Glutamatergic neuron (in vitro differentiated cells): ENCODE results near the gene CDH3. TPM values are rescaled to one million over a fixed set of nuclear protein-coding genes. Genes with fewer than 3 reads are reported as not detected.

Source experiments
- DNase-seq: peaks from one replicate; pipeline ENCODE4 v3.0.0; 2022
- H3K27ac Mint-ChIP-seq: one replicate; pipeline ENCODE4 v1.8.0; 2020; ENCODE audit warnings: mild to moderate bottlenecking, mixed read lengths, inconsistent platforms; ENCODE audit not compliant: unreplicated experiment
- H3K27me3 Mint-ChIP-seq: one replicate; pipeline ENCODE4 v1.8.0; 2020; ENCODE audit warnings: mild to moderate bottlenecking, moderate library complexity, mixed read lengths, inconsistent platforms; ENCODE audit not compliant: unreplicated experiment
- H3K36me3 Mint-ChIP-seq: one replicate; pipeline ENCODE4 v1.8.0; 2020; ENCODE audit warnings: mild to moderate bottlenecking, mixed read lengths, inconsistent platforms; ENCODE audit not compliant: unreplicated experiment
- H3K4me1 Mint-ChIP-seq: one replicate; pipeline ENCODE4 v1.8.0; 2020; ENCODE audit warnings: mild to moderate bottlenecking, low read depth, mixed read lengths, inconsistent platforms; ENCODE audit not compliant: unreplicated experiment
- H3K4me3 Mint-ChIP-seq: one replicate; pipeline ENCODE4 v1.8.0; 2020; ENCODE audit warnings: mild to moderate bottlenecking, mixed read lengths, inconsistent platforms; ENCODE audit not compliant: unreplicated experiment
- H3K9me3 Mint-ChIP-seq: one replicate; pipeline ENCODE4 v1.8.0; 2020; ENCODE audit warnings: mild to moderate bottlenecking, moderate library complexity, mixed read lengths, inconsistent platforms; ENCODE audit not compliant: unreplicated experiment
- CTCF ChIP-seq: fragments of 200-600 bp; sonication (generic); IDR thresholded peaks from one replicate; pipeline ENCODE4 v1.5.0; 2021; ENCODE audit not compliant: partially characterized antibody, unreplicated experiment
- total RNA-seq: library from RNA; stranded (reverse); fragmentation: NEBNext Ultra II Directional; extraction: Animal tissue kit (Norgen Biotek cat#: 25700); gene quantifications from one replicate; pipeline ENCODE4 v1.2.1, GENCODE V29; 2021; ENCODE audit not compliant: unreplicated experiment

The CDH3 gene
- total RNA-seq, 1 donor from 2014 or later: 1.3 TPM

GRCh38 chr16:68734782-68735181 is 89.7 kb downstream of the CDH3 start:
- Mint-ChIP-seq H3K9me3 (no peaks in the 10 kb centered on the region), H3K36me3 (no peaks in the 10 kb centered on the region), H3K27me3 (peaks cover 7% of the 10 kb centered on the region), H3K27ac (no peak overlapping the region), H3K4me1 (peaks cover 2% of the 10 kb centered on the region), H3K4me3 (no peak overlapping the region)
- no peak for TF ChIP-seq CTCF
- no peak for DNase-seq

- Mint-ChIP-seq H3K27me3 (peaks cover 7% of the 10 kb centered on the region), H3K27ac (no peak overlapping the region)
Measured at GRCh38 chr16:68736561-68736960, 91.5 kb downstream of the CDH3 start.

GRCh38 chr16:68737046-68737729 is 92.1 kb downstream of the CDH3 start, which contains the start of gene CDH1:
Gene CDH1 (plus strand): TSS chr16:68737292. CDS start chr16:68737416, 124 bp downstream.
- H3K27ac Mint-ChIP-seq: no peak within 1 kb of the TSS
- H3K9me3 Mint-ChIP-seq: no peaks in the 10 kb centered on the region
- no peaks in the 10 kb centered on the region for H3K36me3 Mint-ChIP-seq
- peak within 1 kb of the TSS; percentile 87 for H3K4me3 Mint-ChIP-seq
- peak; percentile 43 for DNase-seq
- H3K4me1 Mint-ChIP-seq: peaks cover 2% of the 10 kb centered on the region
- no peak for TF ChIP-seq CTCF
- peaks cover 7% of the 10 kb centered on the region for H3K27me3 Mint-ChIP-seq

More at GRCh38 chr16:68736561-68736960, 91.5 kb downstream of the CDH3 start:
- Mint-ChIP-seq H3K4me1 (peaks cover 2% of the 10 kb centered on the region), H3K9me3 (no peaks in the 10 kb centered on the region), H3K4me3 (peak overlapping the region; percentile 68), H3K36me3 (no peaks in the 10 kb centered on the region)
- no peak for DNase-seq
- no peak for TF ChIP-seq CTCF

- Mint-ChIP-seq H3K27me3 (peaks cover 7% of the 10 kb centered on the region), H3K27ac (no peak overlapping the region), H3K4me3 (peak overlapping the region; percentile 87), H3K4me1 (peaks cover 2% of the 10 kb centered on the region), H3K36me3 (no peaks in the 10 kb centered on the region), H3K9me3 (no peaks in the 10 kb centered on the region)
- peak; percentile 21 for DNase-seq
- TF ChIP-seq CTCF: no peak
Measured at GRCh38 chr16:68737730-68738629, 92.9 kb downstream of the CDH3 start.
